ENCODE results near the gene CNTN1. TPM values are rescaled to one million over a fixed set of nuclear protein-coding genes. Genes with fewer than 3 reads are reported as not detected.

CNTN1 gene
- total RNA-seq, 2 donors from 2014 or later = 0.16 to 0.19 TPM

DNA sequence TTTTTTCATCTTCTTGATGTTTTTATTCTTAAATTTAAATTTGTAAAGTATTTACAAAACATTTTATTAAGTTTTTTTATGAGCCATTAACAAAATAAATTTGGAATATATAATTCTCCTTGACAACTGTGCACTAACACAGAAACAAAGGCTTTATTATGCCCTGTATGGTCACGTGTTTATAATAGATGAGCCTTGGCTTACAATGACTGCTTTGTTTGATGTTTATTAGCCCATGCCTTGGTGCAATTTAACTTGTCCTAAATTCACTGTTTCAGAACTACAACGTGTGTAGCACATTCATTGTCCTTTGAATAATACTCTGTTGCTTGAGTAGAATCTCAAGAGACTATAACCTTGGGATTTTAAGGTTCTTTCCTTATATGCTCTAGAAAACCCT, 59.8 kb downstream of the CNTN1 start:
- Histone ChIP-seq H3K4me1 (no peaks in the 10 kb centered on the region), H3K36me3 (no peaks in the 10 kb centered on the region), H3K27me3 (no peaks in the 10 kb centered on the region), H3K9me3 (no peaks in the 10 kb centered on the region), H3K27ac (no peak overlapping the region), H3K4me3 (no peak overlapping the region)
- TF ChIP-seq, protein P1, sequence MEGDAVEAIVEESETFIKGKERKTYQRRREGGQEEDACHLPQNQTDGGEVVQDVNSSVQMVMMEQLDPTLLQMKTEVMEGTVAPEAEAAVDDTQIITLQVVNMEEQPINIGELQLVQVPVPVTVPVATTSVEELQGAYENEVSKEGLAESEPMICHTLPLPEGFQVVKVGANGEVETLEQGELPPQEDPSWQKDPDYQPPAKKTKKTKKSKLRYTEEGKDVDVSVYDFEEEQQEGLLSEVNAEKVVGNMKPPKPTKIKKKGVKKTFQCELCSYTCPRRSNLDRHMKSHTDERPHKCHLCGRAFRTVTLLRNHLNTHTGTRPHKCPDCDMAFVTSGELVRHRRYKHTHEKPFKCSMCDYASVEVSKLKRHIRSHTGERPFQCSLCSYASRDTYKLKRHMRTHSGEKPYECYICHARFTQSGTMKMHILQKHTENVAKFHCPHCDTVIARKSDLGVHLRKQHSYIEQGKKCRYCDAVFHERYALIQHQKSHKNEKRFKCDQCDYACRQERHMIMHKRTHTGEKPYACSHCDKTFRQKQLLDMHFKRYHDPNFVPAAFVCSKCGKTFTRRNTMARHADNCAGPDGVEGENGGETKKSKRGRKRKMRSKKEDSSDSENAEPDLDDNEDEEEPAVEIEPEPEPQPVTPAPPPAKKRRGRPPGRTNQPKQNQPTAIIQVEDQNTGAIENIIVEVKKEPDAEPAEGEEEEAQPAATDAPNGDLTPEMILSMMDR (IDR thresholded peaks at IDR 0.05) = no peak
- DNase-seq (ENCODE audit: low spot score) = no peak

DNA sequence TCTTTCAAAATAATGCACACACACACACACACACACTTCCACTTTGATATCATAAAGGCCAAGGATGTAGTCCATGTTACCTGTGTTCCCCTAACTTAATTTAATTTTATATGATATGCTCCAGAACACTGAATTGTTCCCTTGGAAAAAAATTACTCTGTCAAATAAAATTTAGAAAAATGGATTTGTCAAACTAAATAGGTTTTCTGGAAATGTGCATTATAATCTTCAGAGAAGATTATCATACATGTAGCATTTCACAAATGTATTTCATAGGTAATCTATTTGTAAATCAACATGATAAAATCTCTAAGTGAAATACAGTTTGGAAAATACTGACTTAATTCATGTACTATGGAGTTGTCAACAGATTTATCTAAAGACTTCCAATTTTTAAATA, 68.6 kb downstream of the CNTN1 start:
- H3K27me3 ChIP-seq = no peaks in the 10 kb centered on the region
- DNase-seq (ENCODE audit: low spot score) = no peak

DNA sequence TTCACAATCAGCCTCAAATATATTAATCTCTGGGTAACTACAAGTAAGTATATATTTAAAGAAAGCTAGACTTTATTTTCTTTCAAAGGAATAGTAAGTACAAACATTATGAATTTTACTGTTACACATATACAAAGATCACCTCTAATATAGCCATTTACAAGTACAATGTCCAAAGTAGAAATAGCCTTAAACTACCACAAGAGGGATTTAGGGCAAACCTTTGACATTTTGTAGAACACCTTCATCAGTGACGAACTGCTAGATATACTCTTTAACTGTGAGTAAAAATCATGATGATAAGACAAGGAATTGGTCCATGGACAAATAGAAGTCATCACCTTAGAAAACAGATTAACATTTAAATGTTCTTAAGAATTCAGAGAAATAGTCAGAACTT, 69.8 kb downstream of the CNTN1 start:
- TF ChIP-seq, protein P1 (IDR thresholded peaks at IDR 0.05) = no peak
- Histone ChIP-seq H3K9me3 (no peaks in the 10 kb centered on the region), H3K4me1 (no peaks in the 10 kb centered on the region), H3K27ac (no peak overlapping the region), H3K4me3 (no peak overlapping the region), H3K36me3 (no peaks in the 10 kb centered on the region), H3K27me3 (no peaks in the 10 kb centered on the region)
- DNase-seq (ENCODE audit: low spot score) = no peak

More for the DNA sequence above, 68.6 kb downstream of the CNTN1 start:
- H3K4me3 ChIP-seq = no peak overlapping the region
- H3K27ac ChIP-seq = no peak overlapping the region
- TF ChIP-seq, protein P1 (IDR thresholded peaks at IDR 0.05) = no peak
- H3K4me1 ChIP-seq = no peaks in the 10 kb centered on the region
- H3K9me3 ChIP-seq = no peaks in the 10 kb centered on the region
- no peaks in the 10 kb centered on the region for H3K36me3 ChIP-seq

DNA sequence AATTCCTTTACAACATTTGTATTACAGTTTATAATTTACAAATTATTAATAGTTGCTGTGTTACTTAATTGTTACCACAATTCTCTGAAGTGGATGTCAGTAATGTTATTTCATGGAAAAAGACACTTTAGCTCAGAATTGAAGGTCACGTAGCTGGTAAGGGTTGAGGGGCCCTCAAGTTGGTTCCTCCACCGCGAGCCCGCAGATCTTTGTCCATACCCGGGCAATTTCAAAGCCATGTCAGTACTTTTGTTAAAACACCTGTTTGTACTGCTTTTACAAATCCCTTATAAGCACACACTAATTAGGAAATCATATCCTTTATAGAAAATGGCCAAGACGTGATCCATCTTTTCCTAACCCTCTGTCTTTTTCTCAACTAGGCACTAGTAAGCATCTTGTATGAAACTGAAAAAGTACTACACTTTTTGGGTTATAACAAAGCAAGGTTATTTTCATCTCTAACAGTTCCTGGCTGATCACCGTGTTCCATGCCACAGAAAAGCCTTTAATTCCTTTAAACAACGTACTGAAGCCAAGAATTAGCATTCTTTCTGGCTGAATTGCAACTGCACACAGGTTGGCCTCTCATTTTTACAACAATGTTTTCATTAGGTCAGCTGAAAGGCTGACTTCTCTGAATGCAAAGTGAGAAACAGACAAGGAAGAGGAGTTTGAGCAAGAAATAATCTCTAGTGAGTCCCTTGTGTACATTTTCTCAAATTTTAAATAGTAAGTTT, 76.1 kb downstream of the CNTN1 start:
- no peaks in the 10 kb centered on the region for H3K27me3 ChIP-seq
- DNase-seq (ENCODE audit: low spot score) = no peak

DNA sequence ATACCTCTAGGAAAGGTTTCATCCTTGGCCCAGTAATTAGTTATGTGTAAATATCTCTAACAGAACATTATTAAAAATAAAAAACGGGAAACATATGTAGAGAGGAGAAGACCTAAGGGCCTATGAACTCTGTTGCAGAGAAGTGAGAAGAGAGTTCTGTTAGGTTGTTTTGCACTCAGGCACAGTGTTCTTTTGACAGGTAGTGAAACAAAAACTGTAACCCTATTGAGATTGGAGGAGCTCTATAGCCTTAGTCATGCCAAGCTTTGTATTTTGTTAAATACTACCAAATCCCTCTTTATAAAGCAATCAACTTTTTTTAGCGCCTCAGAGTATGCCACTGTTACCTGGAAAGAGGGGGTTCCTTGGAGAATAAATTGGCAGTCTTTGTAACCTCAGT, 77.6 kb downstream of the CNTN1 start:
- H3K27me3 ChIP-seq = no peaks in the 10 kb centered on the region
- H3K4me1 ChIP-seq = no peaks in the 10 kb centered on the region
- H3K36me3 ChIP-seq = no peaks in the 10 kb centered on the region
- H3K4me3 ChIP-seq = no peak overlapping the region
- TF ChIP-seq, protein P1 (IDR thresholded peaks at IDR 0.05) = no peak
- no peak overlapping the region for H3K27ac ChIP-seq
- H3K9me3 ChIP-seq = no peaks in the 10 kb centered on the region
- no peak for DNase-seq (ENCODE audit: low spot score)

More for the DNA sequence above, 76.1 kb downstream of the CNTN1 start:
- TF ChIP-seq, protein P1 (IDR thresholded peaks at IDR 0.05) = no peak
- Histone ChIP-seq H3K4me3 (no peak overlapping the region), H3K4me1 (no peaks in the 10 kb centered on the region), H3K27ac (no peak overlapping the region), H3K9me3 (no peaks in the 10 kb centered on the region), H3K36me3 (no peaks in the 10 kb centered on the region)

DNA sequence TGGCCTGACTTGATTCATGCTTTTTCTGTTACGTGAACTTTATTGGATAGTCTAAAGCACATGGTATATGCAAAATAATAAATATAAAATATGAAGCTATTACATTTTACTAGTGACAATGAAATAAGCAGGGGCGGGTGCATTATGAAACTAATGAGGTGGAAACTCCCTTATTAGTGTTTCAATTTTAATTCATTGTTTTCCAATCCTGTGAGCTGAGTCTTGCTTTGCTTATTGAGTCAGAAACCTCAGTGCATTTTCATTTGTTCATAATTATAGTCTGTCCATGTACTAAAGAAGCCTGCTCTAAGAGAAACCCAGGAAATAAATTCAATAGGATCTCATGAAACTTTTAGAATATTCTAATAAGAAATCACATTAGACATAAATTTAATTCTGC, 78.5 kb downstream of the CNTN1 start:
- no peak for DNase-seq (ENCODE audit: low spot score)
- H3K9me3 ChIP-seq = no peaks in the 10 kb centered on the region
- no peaks in the 10 kb centered on the region for H3K36me3 ChIP-seq
- no peaks in the 10 kb centered on the region for H3K27me3 ChIP-seq
- TF ChIP-seq, protein P1 (IDR thresholded peaks at IDR 0.05) = no peak
- no peaks in the 10 kb centered on the region for H3K4me1 ChIP-seq
- no peak overlapping the region for H3K27ac ChIP-seq
- H3K4me3 ChIP-seq = no peak overlapping the region
